Glomerular visceral epithelial cell (primary cell): ENCODE measurements around the gene OGFOD1.

Experiments used
- DNase-seq: peaks from one replicate; pipeline ENCODE4 v3.0.0-alpha.2; 2016; ENCODE audit errors: extremely low spot score

OGFOD1 gene

GRCh38 chr16:56450986-56451752 is at the start of gene OGFOD1, which contains the start of gene NUDT21:
Gene OGFOD1, plus strand, starts transcription at chr16:56451554. Its CDS starts 59 bp downstream, at chr16:56451613.
Gene NUDT21, minus strand, starts transcription at chr16:56451332. Its CDS starts 130 bp downstream, at chr16:56451202.
- DNase-seq, result peak; percentile 96

- no peak for DNase-seq
These were observed 45.2 kb upstream of the OGFOD1 start for GRCh38 chr16:56405977-56406672.

- DNase-seq, result no peak
These were observed 42.8 kb upstream of the OGFOD1 start for GRCh38 chr16:56408379-56409098.

- DNase-seq, result no peak
These were observed 42.2 kb upstream of the OGFOD1 start for GRCh38 chr16:56409195-56409594.

GRCh38 chr16:56411123-56411522 is 40.2 kb upstream of the OGFOD1 start:
- DNase-seq, result no peak

GRCh38 chr16:56411624-56412023 is 39.7 kb upstream of the OGFOD1 start:
- no peak for DNase-seq

GRCh38 chr16:56413381-56413780 is 38.0 kb upstream of the OGFOD1 start:
- DNase-seq, result no peak

- DNase-seq, result no peak
These were observed 37.0 kb upstream of the OGFOD1 start for GRCh38 chr16:56414366-56414765.

- DNase-seq, result no peak
These were observed 35.5 kb upstream of the OGFOD1 start for GRCh38 chr16:56415875-56416274.

- DNase-seq, result no peak
These were observed 34.2 kb upstream of the OGFOD1 start for GRCh38 chr16:56417138-56417537.

- DNase-seq, result no peak
These were observed 31.4 kb upstream of the OGFOD1 start for GRCh38 chr16:56419740-56420548.

- no peak for DNase-seq
These were observed 30.7 kb upstream of the OGFOD1 start for GRCh38 chr16:56420613-56421012.

GRCh38 chr16:56421313-56421712 is 30.0 kb upstream of the OGFOD1 start:
- DNase-seq, result no peak

- no peak for DNase-seq
These were observed 29.2 kb upstream of the OGFOD1 start for GRCh38 chr16:56421976-56422669.

GRCh38 chr16:56422896-56423441 is 28.4 kb upstream of the OGFOD1 start:
- DNase-seq, result no peak

- DNase-seq, result no peak
These were observed 27.6 kb upstream of the OGFOD1 start for GRCh38 chr16:56423584-56424403.

- no peak for DNase-seq
These were observed 27.0 kb upstream of the OGFOD1 start for GRCh38 chr16:56424404-56424764.

- peak; percentile 15 for DNase-seq
These were observed 26.4 kb upstream of the OGFOD1 start for GRCh38 chr16:56424791-56425438.

- DNase-seq, result peak; percentile 83
These were observed 25.9 kb upstream of the OGFOD1 start, which contains the start of gene AMFR for GRCh38 chr16:56425439-56425832. Gene AMFR, minus strand, starts transcription at chr16:56425545. Its CDS starts 218 bp downstream, at chr16:56425327.
